HCT116 (cell line): ENCODE data around the gene FNBP1L. TPM values are rescaled to one million over a fixed set of nuclear protein-coding genes. Genes with fewer than 3 reads are reported as not detected.

Source experiments
- CBX3 ChIP-seq: IDR thresholded peaks from 2 replicates; pipeline ENCODE4 v1.6.1; 2012; ENCODE audit warnings: low read depth
- CEBPB ChIP-seq: IDR thresholded peaks from 2 replicates; pipeline ENCODE4 v1.6.1; 2012; ENCODE audit warnings: low read depth
- EGR1 ChIP-seq: IDR thresholded peaks from 2 replicates; pipeline ENCODE4 v1.6.1; 2012; ENCODE audit warnings: low read depth
- EZH2 ChIP-seq: fragments of 200-600 bp; sonication (generic); IDR thresholded peaks from 2 replicates; pipeline ENCODE4 v1.6.1; 2017; ENCODE audit warnings: antibody characterized with exemption, mixed run types
- JUND ChIP-seq: IDR thresholded peaks from 2 replicates; pipeline ENCODE4 v1.6.1; 2012
- SIN3A ChIP-seq: IDR thresholded peaks from 2 replicates; pipeline ENCODE4 v1.6.1; 2012; ENCODE audit warnings: low read depth
- SRF ChIP-seq: IDR thresholded peaks from 2 replicates; pipeline ENCODE4 v1.6.1; 2012; ENCODE audit warnings: low read depth
- TCF7L2 ChIP-seq: IDR thresholded peaks from 2 replicates; pipeline ENCODE4 v1.7.0; 2011; ENCODE audit warnings: borderline replicate concordance, inconsistent platforms; ENCODE audit not compliant: insufficient read depth, insufficient read length; ENCODE audit errors: extremely low read depth
- YY1 ChIP-seq: IDR thresholded peaks from 2 replicates; pipeline ENCODE4 v1.6.1; 2011; ENCODE audit warnings: low read length, low read depth, moderate library complexity, mild to moderate bottlenecking; ENCODE audit not compliant: insufficient replicate concordance; ENCODE audit errors: extremely low read depth
- total RNA-seq: library from RNA; stranded (reverse); gene quantifications from one replicate; pipeline ENCODE4 v1.2.1, GENCODE V29; 2021; ENCODE audit not compliant: unreplicated experiment
- TF ChIP-seq, protein P1 (sequence below): IDR thresholded peaks from 2 replicates; pipeline ENCODE4 v1.6.1; 2012; ENCODE audit warnings: low read depth
- TF ChIP-seq, protein P2 (sequence below): IDR thresholded peaks from 2 replicates; pipeline ENCODE4 v1.6.1; 2012

Gene FNBP1L
- total RNA-seq, 1 experiment from 2014 or later: 26.1 TPM

DNA sequence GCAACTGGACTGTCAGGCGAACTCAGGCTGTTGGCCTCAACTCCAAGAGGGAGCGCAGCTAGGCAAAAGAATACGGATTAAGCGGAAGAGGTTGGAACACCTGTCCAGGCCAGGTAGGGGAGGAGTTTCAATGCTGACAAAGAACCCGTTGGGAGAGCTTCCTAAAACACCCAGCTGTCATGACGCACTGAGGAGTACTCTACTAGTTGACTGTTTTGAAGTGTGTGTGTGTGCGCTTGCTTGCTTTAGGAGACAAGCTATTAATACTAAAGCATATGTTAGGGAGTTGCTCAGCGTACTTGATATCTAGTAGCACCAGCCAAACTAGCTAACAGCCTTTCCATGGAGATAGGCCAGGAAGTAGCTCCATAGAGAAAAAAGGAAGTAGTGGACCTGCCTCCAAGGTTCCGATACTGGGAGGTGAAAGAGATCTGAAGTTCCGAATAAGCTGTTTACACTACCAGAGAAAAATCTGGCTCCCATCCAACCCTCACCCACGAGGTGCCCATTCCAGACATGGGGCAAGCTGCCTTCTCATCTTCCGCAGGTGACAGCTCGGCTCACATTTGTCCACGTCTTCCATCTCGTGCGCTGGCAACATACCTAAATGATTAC lies 974 bp upstream of the FNBP1L start (continued):
- no peak for TF ChIP-seq YY1
- TF ChIP-seq SRF: no peak
- TF ChIP-seq SIN3A: no peak
- TF ChIP-seq, protein P1, sequence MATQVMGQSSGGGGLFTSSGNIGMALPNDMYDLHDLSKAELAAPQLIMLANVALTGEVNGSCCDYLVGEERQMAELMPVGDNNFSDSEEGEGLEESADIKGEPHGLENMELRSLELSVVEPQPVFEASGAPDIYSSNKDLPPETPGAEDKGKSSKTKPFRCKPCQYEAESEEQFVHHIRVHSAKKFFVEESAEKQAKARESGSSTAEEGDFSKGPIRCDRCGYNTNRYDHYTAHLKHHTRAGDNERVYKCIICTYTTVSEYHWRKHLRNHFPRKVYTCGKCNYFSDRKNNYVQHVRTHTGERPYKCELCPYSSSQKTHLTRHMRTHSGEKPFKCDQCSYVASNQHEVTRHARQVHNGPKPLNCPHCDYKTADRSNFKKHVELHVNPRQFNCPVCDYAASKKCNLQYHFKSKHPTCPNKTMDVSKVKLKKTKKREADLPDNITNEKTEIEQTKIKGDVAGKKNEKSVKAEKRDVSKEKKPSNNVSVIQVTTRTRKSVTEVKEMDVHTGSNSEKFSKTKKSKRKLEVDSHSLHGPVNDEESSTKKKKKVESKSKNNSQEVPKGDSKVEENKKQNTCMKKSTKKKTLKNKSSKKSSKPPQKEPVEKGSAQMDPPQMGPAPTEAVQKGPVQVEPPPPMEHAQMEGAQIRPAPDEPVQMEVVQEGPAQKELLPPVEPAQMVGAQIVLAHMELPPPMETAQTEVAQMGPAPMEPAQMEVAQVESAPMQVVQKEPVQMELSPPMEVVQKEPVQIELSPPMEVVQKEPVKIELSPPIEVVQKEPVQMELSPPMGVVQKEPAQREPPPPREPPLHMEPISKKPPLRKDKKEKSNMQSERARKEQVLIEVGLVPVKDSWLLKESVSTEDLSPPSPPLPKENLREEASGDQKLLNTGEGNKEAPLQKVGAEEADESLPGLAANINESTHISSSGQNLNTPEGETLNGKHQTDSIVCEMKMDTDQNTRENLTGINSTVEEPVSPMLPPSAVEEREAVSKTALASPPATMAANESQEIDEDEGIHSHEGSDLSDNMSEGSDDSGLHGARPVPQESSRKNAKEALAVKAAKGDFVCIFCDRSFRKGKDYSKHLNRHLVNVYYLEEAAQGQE: no peak
- TF ChIP-seq EGR1: no peak
- TF ChIP-seq CEBPB: no peak
- TF ChIP-seq, protein P2, sequence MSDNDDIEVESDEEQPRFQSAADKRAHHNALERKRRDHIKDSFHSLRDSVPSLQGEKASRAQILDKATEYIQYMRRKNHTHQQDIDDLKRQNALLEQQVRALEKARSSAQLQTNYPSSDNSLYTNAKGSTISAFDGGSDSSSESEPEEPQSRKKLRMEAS: peak; percentile 57
- TF ChIP-seq EZH2: no peak
- no peak for TF ChIP-seq JUND
- TF ChIP-seq TCF7L2: peak; percentile 40
- TF ChIP-seq CBX3: no peak
- TF ChIP-seq, all 23 proteins: peak for 3
